ENCODE data around the gene BCL11A.

BCL11A gene

DNA sequence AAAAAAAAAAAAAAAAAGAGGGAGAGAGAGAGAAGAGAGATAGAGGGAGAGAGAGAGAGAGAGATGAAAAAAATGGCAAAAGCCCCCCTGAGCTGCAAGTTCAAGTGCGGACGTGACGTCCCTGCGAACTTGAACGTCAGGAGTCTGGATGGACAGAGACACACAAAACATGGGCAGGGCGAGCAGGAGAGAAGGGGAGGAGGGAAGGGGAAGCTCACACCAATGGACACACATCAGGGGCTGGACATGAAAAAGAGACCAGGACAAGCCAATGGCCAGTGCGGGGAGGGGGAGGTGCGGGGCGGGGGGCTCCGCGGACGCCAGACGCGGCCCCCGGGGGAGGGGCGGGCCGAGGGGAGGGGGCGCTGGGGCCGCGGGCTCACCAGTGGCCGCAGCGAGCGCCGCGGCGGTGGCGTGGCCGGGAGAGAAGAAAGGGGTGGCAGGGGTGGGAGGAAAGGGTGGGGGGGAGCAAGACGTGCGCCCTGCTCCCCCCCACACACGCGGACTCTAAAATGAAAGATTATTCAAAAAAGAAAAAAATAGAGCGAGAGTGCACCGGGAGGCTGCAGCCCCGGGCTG lies at the start of gene BCL11A:
Gene BCL11A, minus strand, starts transcription at position 160 of the 579 bp plus-strand sequence. CDS start 384 bp downstream, outside the sequence.
- Mint-ChIP-seq H3K27ac (no peak within 1 kb of the TSS), H3K27me3 (ENCODE audit: low read depth) (peaks cover 77% of the 10 kb centered on the region)

DNA sequence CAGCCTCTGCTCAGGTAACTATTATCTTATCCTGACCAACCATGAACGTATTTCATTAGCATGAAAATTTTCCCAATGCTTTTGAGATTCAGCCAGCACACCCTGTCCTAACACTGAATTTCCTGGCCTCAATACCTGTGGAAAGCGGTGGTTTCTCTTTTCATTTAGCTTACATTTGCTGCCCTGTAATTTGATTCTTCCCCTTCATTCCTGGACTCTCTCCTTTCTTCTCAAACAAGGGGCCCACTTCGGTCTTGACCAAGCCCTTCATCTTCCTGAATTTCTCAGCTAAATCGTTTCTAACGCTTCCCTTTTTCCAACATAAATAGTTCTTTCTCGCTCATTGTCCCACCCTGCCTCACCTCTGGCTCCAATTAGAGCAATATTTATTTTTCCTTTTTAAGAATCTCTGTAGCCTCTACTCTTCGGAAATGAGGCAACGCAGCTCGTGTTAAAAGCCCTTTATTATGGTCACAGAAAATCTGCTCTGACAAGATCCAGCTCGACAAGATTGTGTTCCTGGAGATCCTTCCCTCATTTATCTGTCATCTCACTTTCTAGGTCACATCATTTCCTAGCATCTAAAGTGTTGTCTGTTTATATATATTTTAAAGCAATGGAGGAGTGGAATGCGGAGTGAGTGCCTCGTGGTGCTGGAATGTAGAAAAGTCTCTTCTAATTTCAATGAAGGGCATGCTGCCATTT lies 49.5 kb upstream of the BCL11A start:
- H3K9me3 Mint-ChIP-seq, result no peaks in the 10 kb centered on the region
- H3K4me1 Mint-ChIP-seq (ENCODE audit: low read depth), result no peaks in the 10 kb centered on the region
- H3K27ac Mint-ChIP-seq, result no peak overlapping the region
- peaks cover 2% of the 10 kb centered on the region for H3K27me3 Mint-ChIP-seq (ENCODE audit: low read depth)
- H3K4me3 Mint-ChIP-seq, result no peak overlapping the region
- H3K36me3 Mint-ChIP-seq (ENCODE audit: low read depth), result no peaks in the 10 kb centered on the region
- DNase-seq (ENCODE audit: low spot score), result no peak

More for the DNA sequence above, at the start of gene BCL11A:
- DNase-seq (ENCODE audit: low spot score), result no peak
- Mint-ChIP-seq H3K9me3 (no peaks in the 10 kb centered on the region), H3K36me3 (ENCODE audit: low read depth) (no peaks in the 10 kb centered on the region), H3K4me3 (peak within 1 kb of the TSS; percentile 85), H3K4me1 (ENCODE audit: low read depth) (peaks cover 27% of the 10 kb centered on the region)

DNA sequence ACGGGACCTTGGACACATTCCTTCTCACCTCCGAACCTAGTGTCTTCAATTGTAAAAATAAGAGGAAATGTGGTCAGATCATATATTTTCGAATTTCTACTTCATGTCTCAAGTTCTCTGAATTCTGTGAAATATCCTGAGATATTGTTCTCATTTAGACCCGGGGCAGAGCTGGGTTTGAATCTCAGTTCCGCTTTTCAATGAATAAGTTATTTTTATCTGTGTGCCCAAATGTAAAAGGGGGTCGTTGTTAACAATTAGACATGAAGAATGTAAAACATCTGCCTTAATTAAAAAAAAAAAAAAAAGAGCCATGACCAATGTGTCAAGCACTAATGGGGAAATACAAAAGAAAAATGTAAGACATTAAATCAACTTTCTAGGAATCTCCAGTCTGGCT lies 48.9 kb upstream of the BCL11A start:
- Mint-ChIP-seq H3K27me3 (ENCODE audit: low read depth) (peaks cover 2% of the 10 kb centered on the region), H3K4me1 (ENCODE audit: low read depth) (no peaks in the 10 kb centered on the region), H3K27ac (no peak overlapping the region), H3K4me3 (no peak overlapping the region), H3K36me3 (ENCODE audit: low read depth) (no peaks in the 10 kb centered on the region), H3K9me3 (no peaks in the 10 kb centered on the region)
- no peak for DNase-seq (ENCODE audit: low spot score)

DNA sequence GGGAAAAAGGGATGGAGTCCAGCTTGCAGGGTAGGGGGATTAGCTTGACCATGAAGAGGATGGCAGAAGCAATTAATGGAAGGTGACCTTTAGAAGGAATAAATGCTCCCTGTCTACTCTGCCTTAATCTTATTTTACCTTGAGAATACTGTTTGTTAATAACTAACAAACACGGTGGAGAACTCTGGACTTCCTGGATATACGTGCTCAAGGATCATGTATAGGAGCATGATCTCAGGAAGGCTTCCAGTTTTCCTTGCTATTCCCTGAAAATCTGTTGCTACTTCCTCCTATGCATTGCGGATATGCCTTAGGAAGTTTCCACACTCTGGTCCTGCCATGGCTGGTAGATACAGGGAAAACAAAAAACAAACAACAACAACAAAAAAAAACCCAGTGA lies 44.8 kb upstream of the BCL11A start:
- DNase-seq (ENCODE audit: low spot score), result no peak
- H3K9me3 Mint-ChIP-seq, result no peaks in the 10 kb centered on the region
- peaks cover 2% of the 10 kb centered on the region for H3K27me3 Mint-ChIP-seq (ENCODE audit: low read depth)
- H3K4me1 Mint-ChIP-seq (ENCODE audit: low read depth), result no peaks in the 10 kb centered on the region
- no peaks in the 10 kb centered on the region for H3K36me3 Mint-ChIP-seq (ENCODE audit: low read depth)
- no peak overlapping the region for H3K4me3 Mint-ChIP-seq
- H3K27ac Mint-ChIP-seq, result no peak overlapping the region

DNA sequence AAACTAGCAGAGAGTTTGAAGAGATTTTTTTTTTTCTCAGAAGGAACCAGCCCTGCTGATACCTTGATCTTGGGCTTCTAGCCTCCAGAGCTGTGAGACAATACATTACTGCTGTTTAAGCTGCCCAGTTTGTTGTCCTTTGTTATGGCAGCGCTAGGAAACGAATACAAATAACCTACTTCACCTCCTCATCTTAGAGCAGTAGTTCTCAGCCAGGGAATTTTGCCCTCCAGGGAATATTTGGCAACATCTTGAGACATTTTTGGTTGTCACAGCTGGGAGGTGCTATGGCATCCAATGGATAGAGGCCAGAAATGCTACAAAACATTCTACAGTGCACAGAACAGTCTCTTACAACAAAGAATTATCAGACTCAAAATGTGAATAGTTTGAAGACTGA lies 43.9 kb upstream of the BCL11A start:
- Mint-ChIP-seq H3K4me3 (no peak overlapping the region), H3K4me1 (ENCODE audit: low read depth) (no peaks in the 10 kb centered on the region), H3K27me3 (ENCODE audit: low read depth) (peaks cover 2% of the 10 kb centered on the region), H3K27ac (no peak overlapping the region), H3K36me3 (ENCODE audit: low read depth) (no peaks in the 10 kb centered on the region), H3K9me3 (peaks cover 5% of the 10 kb centered on the region)
- DNase-seq (ENCODE audit: low spot score), result no peak

DNA sequence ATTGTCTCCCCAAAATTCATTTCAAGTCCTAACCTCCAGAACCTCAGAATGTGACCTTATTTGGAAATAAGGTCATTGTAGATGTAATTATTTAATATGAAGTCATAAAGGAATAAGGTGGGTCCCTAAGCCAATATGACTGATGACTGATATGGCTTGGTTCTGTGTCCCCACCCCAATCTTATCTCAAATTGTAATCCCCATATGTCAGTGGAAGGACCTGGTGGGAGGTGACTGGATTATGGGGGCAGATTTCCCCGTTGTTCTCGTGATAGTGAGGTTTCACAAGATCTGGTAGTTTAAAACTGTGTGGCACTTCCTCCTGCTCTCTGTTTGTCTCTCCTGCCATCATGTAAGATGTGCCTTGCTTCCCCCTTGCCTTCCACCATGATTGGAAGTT lies 43.0 kb upstream of the BCL11A start:
- Mint-ChIP-seq H3K4me3 (no peak overlapping the region), H3K27ac (no peak overlapping the region), H3K36me3 (ENCODE audit: low read depth) (no peaks in the 10 kb centered on the region), H3K27me3 (ENCODE audit: low read depth) (peaks cover 2% of the 10 kb centered on the region), H3K4me1 (ENCODE audit: low read depth) (no peaks in the 10 kb centered on the region), H3K9me3 (peaks cover 6% of the 10 kb centered on the region)
- no peak for DNase-seq (ENCODE audit: low spot score)

DNA sequence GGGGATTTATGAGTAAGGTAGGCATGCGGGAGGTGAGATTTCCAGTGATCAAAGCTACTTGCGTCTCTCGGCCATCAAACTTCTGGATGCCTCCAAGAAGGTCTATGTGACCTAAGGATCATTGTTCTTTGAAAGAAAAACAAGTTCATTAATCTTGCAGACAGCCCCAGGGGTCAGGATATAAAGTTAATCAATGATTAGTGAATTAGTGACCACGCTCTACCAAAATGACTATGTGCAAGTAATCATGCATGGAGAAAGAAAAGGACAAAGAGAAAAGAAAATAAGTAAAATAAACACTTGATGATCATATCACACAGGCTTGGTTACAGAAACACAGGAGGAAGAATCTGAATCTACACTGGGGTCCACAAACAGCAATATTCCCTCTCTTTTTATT lies 42.5 kb upstream of the BCL11A start:
- no peak for DNase-seq (ENCODE audit: low spot score)
- H3K9me3 Mint-ChIP-seq, result peaks cover 6% of the 10 kb centered on the region
- H3K4me1 Mint-ChIP-seq (ENCODE audit: low read depth), result no peaks in the 10 kb centered on the region
- no peaks in the 10 kb centered on the region for H3K36me3 Mint-ChIP-seq (ENCODE audit: low read depth)
- H3K27ac Mint-ChIP-seq, result no peak overlapping the region
- H3K27me3 Mint-ChIP-seq (ENCODE audit: low read depth), result peaks cover 3% of the 10 kb centered on the region
- no peak overlapping the region for H3K4me3 Mint-ChIP-seq

DNA sequence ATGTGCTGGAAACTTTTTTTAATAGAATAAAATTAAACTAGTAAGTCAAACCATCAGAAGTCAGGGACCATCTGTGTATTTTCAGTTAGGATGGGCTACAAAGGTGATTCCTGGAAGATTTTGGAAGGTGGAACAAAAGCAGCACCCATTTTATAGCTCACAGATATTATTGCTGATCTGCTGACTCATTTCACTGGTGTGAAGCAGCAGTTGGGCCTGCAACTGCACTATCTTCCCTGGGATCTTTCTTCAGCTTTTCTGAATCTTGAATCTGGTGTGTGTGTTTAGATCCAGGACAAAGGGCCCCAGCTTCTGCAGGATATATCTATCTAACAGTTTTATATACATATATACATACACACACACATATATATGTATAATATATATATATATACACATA lies 35.6 kb upstream of the BCL11A start:
- DNase-seq (ENCODE audit: low spot score), result no peak
- Mint-ChIP-seq H3K4me3 (no peak overlapping the region), H3K27ac (no peak overlapping the region), H3K9me3 (peaks cover 6% of the 10 kb centered on the region), H3K4me1 (ENCODE audit: low read depth) (no peaks in the 10 kb centered on the region), H3K27me3 (ENCODE audit: low read depth) (peaks cover 15% of the 10 kb centered on the region), H3K36me3 (ENCODE audit: low read depth) (no peaks in the 10 kb centered on the region)

DNA sequence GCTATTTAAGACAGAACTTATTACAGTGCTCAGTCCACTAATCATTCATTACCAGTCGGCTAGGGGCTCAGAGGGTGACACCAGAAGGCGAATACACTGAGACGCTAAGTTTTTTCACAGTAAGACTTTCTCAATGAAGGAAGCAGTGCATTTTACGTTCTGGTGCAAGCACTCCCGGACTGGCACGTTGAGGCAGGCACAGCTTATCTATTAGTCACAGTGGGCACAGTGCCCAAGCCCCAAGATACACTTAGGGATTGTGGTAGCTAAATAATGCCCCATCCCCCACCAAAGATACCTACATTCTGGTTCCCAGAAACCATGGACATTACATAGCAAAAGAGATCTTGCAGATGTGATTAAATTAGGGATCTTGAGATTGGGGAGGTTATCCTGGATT lies 32.6 kb upstream of the BCL11A start:
- H3K9me3 Mint-ChIP-seq, result no peaks in the 10 kb centered on the region
- no peaks in the 10 kb centered on the region for H3K36me3 Mint-ChIP-seq (ENCODE audit: low read depth)
- H3K27me3 Mint-ChIP-seq (ENCODE audit: low read depth), result peaks cover 34% of the 10 kb centered on the region
- no peak overlapping the region for H3K4me3 Mint-ChIP-seq
- no peak for DNase-seq (ENCODE audit: low spot score)
- H3K27ac Mint-ChIP-seq, result no peak overlapping the region
- no peaks in the 10 kb centered on the region for H3K4me1 Mint-ChIP-seq (ENCODE audit: low read depth)

DNA sequence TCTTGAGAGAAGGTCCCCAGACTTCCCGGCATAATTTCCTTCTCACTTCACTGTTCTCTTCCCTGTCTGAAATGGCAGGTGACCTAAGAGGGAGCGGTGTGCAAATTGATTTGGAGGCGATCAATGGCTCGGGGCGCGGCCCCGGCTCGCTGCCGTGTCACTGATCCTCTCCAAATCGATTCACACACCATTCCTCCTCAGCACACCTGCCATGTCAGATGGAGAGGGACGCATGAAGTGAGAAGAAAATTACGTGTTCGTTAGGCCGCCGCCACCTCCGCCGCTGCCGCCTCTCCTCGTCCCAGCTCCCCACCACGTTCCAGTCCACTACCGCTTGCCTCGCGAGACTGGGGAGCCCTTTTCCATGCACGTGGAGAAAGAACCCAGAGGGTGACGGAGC lies 31.8 kb upstream of the BCL11A start:
- Mint-ChIP-seq H3K27me3 (ENCODE audit: low read depth) (peaks cover 36% of the 10 kb centered on the region), H3K36me3 (ENCODE audit: low read depth) (no peaks in the 10 kb centered on the region), H3K27ac (no peak overlapping the region), H3K4me3 (no peak overlapping the region), H3K4me1 (ENCODE audit: low read depth) (no peaks in the 10 kb centered on the region), H3K9me3 (no peaks in the 10 kb centered on the region)
- DNase-seq (ENCODE audit: low spot score), result no peak

DNA sequence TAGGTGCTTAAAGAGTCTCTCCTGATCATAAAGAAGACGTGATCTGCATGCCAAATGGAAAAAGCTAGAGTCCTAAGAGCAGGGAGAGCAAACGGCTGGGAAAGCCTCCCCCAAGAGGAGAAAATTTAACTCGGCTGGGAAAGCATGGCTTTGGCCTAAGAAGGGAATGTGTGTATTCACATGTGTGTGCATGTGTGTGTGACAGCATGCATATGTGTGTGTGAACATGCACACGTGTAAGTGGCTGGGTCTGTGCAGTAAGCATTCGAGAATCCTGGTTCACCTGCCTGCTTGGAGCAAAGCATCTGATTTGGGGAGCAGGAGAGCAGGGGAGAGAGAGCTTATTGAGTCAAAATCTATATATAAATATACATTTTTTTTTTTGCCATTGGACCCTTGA lies 30.1 kb upstream of the BCL11A start:
- DNase-seq (ENCODE audit: low spot score), result no peak
- H3K27ac Mint-ChIP-seq, result no peak overlapping the region
- no peaks in the 10 kb centered on the region for H3K36me3 Mint-ChIP-seq (ENCODE audit: low read depth)
- H3K9me3 Mint-ChIP-seq, result no peaks in the 10 kb centered on the region
- H3K4me1 Mint-ChIP-seq (ENCODE audit: low read depth), result no peaks in the 10 kb centered on the region
- no peak overlapping the region for H3K4me3 Mint-ChIP-seq
- H3K27me3 Mint-ChIP-seq (ENCODE audit: low read depth), result peaks cover 44% of the 10 kb centered on the region

DNA sequence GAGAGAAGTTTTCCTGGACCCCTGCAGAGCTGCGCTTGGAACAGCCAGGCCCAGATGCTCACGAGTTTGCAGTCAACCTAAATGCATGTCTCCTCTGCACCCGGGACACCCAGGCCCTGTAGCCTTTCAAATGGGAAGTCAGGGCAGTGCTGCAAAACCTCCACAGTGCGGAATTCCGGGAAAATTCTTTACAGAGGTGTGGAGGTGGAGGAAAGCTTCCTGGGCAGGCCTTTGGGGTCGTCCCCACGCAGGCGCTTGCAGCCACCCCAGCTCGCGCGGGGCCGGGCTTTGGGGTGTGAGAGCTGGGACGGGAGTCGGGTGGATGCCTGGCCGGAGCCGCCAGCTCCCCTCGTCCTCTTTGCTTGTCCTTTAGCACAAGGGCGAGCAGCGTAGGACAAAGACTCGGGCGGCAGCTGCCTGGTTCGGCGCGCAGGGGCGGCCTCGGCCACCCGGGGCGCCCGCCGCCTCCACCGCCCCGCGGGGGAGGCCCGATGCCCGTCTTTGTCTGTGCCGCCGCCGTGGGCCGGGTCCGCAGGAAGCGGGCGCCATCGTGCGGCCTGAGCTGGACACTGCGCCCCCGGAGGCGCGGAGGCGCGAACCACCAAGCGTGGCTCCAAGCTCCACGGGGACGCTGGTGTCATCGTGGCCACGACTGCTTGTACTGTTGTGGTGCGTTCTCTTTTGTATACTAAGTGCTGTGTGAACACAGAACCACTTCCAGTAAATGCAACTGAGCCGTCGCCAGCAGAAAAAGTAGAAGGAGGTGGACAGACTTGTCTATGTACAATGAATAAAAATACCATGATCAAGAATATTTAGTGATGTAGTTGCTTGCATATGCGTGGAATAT lies 28.2 kb upstream of the BCL11A start:
- Mint-ChIP-seq H3K36me3 (ENCODE audit: low read depth) (no peaks in the 10 kb centered on the region), H3K9me3 (no peaks in the 10 kb centered on the region), H3K4me3 (no peak overlapping the region), H3K27me3 (ENCODE audit: low read depth) (peaks cover 43% of the 10 kb centered on the region), H3K4me1 (ENCODE audit: low read depth) (no peaks in the 10 kb centered on the region), H3K27ac (no peak overlapping the region)
- DNase-seq (ENCODE audit: low spot score), result peak; percentile 64

DNA sequence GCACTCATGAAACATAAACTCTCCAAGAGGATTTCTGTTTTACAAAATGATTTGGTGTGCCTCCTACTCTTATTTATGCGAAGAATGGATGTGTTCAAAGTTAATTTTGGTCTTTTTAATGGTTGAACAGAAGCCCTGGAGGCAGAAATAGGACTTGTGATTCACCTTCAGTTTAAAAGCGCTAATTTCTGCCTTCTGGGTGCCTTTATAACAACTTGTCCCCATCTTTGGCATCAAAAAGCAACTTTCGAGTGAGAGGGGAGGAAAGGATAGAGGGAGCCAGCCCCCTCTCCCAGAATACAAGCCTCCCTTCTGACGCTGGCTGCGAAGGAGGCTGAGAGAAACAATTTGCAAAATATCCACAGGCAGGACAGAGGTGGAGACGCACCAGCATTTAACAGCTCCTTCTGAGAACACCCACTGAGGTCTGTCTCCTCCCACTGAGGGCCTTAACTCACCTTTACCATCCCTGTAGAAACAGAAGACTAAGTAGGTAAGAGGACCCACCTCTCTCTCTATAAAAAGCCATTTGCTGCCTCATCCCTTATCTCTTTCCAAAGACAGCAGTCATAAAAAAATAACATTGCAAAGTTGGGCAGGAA lies 24.3 kb upstream of the BCL11A start:
- no peak for DNase-seq (ENCODE audit: low spot score)
- Mint-ChIP-seq H3K9me3 (no peaks in the 10 kb centered on the region), H3K27me3 (ENCODE audit: low read depth) (peaks cover 43% of the 10 kb centered on the region), H3K27ac (no peak overlapping the region), H3K36me3 (ENCODE audit: low read depth) (no peaks in the 10 kb centered on the region), H3K4me3 (no peak overlapping the region), H3K4me1 (ENCODE audit: low read depth) (no peaks in the 10 kb centered on the region)

DNA sequence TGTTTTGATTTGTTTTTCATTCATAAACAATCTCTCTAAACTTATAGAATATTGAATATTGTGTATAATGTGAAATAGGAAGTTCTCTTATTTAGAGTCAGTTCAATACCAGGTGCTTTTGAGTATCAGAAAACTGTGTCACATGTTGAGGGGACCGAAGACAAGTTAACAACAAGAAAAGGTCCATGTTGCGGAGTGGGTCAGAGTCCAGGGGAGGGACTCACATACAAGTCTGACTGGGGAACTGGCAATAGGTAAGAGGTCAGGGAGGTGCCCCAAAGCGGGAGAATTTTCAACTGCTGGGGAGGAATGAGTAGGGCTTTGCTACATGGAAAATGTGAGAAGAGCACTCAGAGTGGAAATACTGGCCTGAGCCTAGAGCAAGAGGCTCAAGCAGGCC lies 19.8 kb upstream of the BCL11A start:
- Mint-ChIP-seq H3K9me3 (no peaks in the 10 kb centered on the region), H3K27me3 (ENCODE audit: low read depth) (peaks cover 28% of the 10 kb centered on the region), H3K36me3 (ENCODE audit: low read depth) (no peaks in the 10 kb centered on the region), H3K27ac (no peak overlapping the region), H3K4me3 (no peak overlapping the region), H3K4me1 (ENCODE audit: low read depth) (peaks cover 4% of the 10 kb centered on the region)
- no peak for DNase-seq (ENCODE audit: low spot score)
